GM19463 (cell line): ENCODE measurements around the gene DYNLT5.
"Not testable (repeated sequence)": the region's sequence is repeated elsewhere in the genome, so short reads cannot be mapped to it uniquely, and the experiment has no call there.

Source experiments
- ATAC-seq: cut with Tn5 transposase; IDR thresholded peaks from one replicate; pipeline ENCODE4 v1.9.1; 2021; ENCODE audit warnings: mild to moderate bottlenecking, moderate library complexity; ENCODE audit not compliant: unreplicated experiment

DYNLT5 gene

GRCh38 chr1:66785800-66786199 lies 33.5 kb downstream of the DYNLT5 start:
- not testable (repeated sequence) for ATAC-seq

- no peak for ATAC-seq
Measured at GRCh38 chr1:66787641-66788040, 35.4 kb downstream of the DYNLT5 start.

GRCh38 chr1:66788231-66788939 lies 36.1 kb downstream of the DYNLT5 start:
- ATAC-seq, result peak; percentile 92

- no peak for ATAC-seq
Measured at GRCh38 chr1:66791621-66792610, 39.7 kb downstream of the DYNLT5 start.

- ATAC-seq, result not testable (repeated sequence)
Measured at GRCh38 chr1:66795839-66796238, 43.6 kb downstream of the DYNLT5 start.

- no peak for ATAC-seq
Measured at GRCh38 chr1:66809245-66809644, 57.0 kb downstream of the DYNLT5 start.

- no peak for ATAC-seq
Measured at GRCh38 chr1:66809736-66810326, 57.6 kb downstream of the DYNLT5 start.

GRCh38 chr1:66824771-66825170 lies 72.5 kb downstream of the DYNLT5 start:
- ATAC-seq, result no peak
